Stimulated activated CD8-positive, alpha-beta memory T cell treated with anti-CD3 and anti-CD28 coated beads, Interleukin-7, amount 100 ng/mL, for 48 hours (primary cell): ENCODE data around the gene AIPL1.

Experiments
- DNase-seq, 2 donors: peaks; one replicate each; pipeline ENCODE4 v3.0.0-alpha.2; 2020; ENCODE audit warnings: low read depth in 1 of 2; ENCODE audit errors: extremely low read depth in 1 of 2

AIPL1 gene

GRCh38 chr17:6376931-6377361 is 58.0 kb downstream of the AIPL1 start:
- DNase-seq: no peak

- DNase-seq: peak; percentile 56 to 85
Measured at GRCh38 chr17:6374761-6375312, 60.1 kb downstream of the AIPL1 start.

DNA sequence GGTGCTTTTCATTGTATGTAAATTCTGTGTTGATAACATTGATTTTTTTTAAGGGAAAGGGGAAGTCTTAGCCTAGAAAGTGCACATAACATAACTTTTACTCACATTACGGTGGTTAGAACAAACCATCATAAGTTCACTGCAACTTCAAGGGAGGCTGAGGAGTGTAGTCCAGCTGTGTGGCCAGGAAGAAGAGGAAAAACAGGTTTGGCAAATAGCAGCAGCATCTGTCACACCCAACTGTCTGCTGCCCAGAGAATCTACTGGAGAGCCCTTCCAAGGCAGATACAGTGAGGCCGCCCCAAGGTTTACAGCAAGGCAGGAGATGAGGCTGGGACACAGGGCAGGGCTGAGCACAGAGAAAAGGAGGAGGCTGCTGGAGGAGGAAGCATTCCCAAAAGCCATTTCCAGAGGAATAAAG is 60.6 kb downstream of the AIPL1 start:
- no peak for DNase-seq
